Measurements from ENCODE around the gene NADK.
"Not testable (repeated sequence)": the region's sequence is repeated elsewhere in the genome, so short reads cannot be mapped to it uniquely, and the experiment has no call there.

Gene NADK

DNA sequence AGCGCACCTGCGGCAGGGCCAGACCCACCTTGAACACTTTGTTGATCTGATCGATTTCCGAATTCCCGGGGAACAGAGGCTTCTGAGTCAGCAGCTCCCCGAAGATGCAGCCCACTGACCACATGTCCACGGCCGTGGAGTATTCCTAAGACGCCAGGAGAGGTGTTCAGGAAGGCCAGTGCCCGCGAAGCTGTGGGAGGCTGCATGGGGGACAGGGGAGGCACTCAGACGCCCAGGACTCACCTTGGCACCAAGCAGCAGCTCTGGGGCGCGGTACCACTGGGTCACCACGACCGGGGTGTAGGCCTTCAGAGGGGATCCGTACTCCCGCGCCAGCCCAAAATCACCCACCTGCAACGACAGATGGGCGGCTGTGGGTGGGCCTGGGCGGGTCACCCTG lies 74.5 kb downstream of the NADK start:
- Histone ChIP-seq H3K4me3 (ENCODE audit: low read length) (no peak overlapping the region), H3K9me3 (ENCODE audit: control insufficient read depth, low read length) (no peaks in the 10 kb centered on the region), H3K4me1 (ENCODE audit: control insufficient read depth, insufficient read depth, low read length) (no peaks in the 10 kb centered on the region), H3K27me3 (ENCODE audit: control insufficient read depth, insufficient read depth, low read length) (no peaks in the 10 kb centered on the region), H3K36me3 (ENCODE audit: control insufficient read depth, insufficient read depth, low read length) (no peaks in the 10 kb centered on the region), H3K9ac (ENCODE audit: low read length) (no peak overlapping the region)

DNA sequence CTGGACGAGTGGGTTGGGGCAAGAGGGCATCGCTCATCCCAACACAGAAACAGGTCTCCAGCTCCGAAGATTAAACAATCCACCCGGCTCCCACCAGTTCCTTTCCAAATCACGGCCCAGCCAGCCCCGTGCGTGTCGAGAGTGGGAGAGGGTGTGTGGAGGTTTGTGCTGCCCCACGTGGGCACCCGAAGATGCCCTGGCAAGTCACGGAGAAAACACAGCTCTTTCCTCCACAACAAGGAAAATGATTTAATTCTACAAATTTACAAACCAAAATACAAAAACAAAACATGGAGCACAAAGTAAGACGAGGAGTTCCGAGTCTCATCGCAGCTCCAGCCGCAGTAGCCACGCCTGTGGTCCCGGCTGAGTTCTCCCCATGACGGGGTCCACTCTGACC lies 75.8 kb downstream of the NADK start:
- H3K9me3 ChIP-seq (ENCODE audit: control insufficient read depth, low read length); H3K9ac ChIP-seq (ENCODE audit: low read length); H3K36me3 ChIP-seq (ENCODE audit: control insufficient read depth, insufficient read depth, low read length): not testable (repeated sequence)

More for the DNA sequence above, 75.8 kb downstream of the NADK start:
- H3K4me1 ChIP-seq (ENCODE audit: control insufficient read depth, insufficient read depth, low read length); H3K4me3 ChIP-seq (ENCODE audit: low read length); H3K27me3 ChIP-seq (ENCODE audit: control insufficient read depth, insufficient read depth, low read length): not testable (repeated sequence)
